Ishikawa (cell line): ENCODE measurements around the gene IKZF2.

Experiments
- CEBPB ChIP-seq: IDR thresholded peaks from 2 replicates; pipeline ENCODE4 v1.6.1; 2012
- CREB1 ChIP-seq: IDR thresholded peaks from 2 replicates; pipeline ENCODE4 v1.6.1; 2012; ENCODE audit warnings: low read depth
- EGR1 ChIP-seq: IDR thresholded peaks from 2 replicates; pipeline ENCODE4 v1.6.1; 2012
- EP300 ChIP-seq: IDR thresholded peaks from 2 replicates; pipeline ENCODE4 v1.6.1; 2012; ENCODE audit warnings: borderline replicate concordance
- FOXM1 ChIP-seq: IDR thresholded peaks from 2 replicates; pipeline ENCODE4 v1.6.1; 2012; ENCODE audit warnings: low read depth, borderline replicate concordance
- NFIC ChIP-seq: IDR thresholded peaks from 2 replicates; pipeline ENCODE4 v1.6.1; 2012
- RAD21 ChIP-seq: IDR thresholded peaks from 2 replicates; pipeline ENCODE4 v1.6.1; 2012; ENCODE audit warnings: low read depth
- TAF1 ChIP-seq: IDR thresholded peaks from 2 replicates; pipeline ENCODE4 v1.6.1; 2012; ENCODE audit warnings: low read depth, mild to moderate bottlenecking
- TCF12 ChIP-seq: IDR thresholded peaks from 2 replicates; pipeline ENCODE4 v1.6.1; 2012; ENCODE audit warnings: low read depth
- TEAD4 ChIP-seq: IDR thresholded peaks from 2 replicates; pipeline ENCODE4 v1.6.1; 2012
- YY1 ChIP-seq: IDR thresholded peaks from 2 replicates; pipeline ENCODE4 v1.6.1; 2012; ENCODE audit warnings: low read depth
- ZBTB7A ChIP-seq: IDR thresholded peaks from 2 replicates; pipeline ENCODE4 v1.6.1; 2012; ENCODE audit warnings: low read depth
- TF ChIP-seq, protein P1 (sequence below): IDR thresholded peaks from 2 replicates; pipeline ENCODE4 v1.6.1; 2012
- TF ChIP-seq, protein P2 (sequence below): IDR thresholded peaks from 2 replicates; pipeline ENCODE4 v1.6.1; 2012
- TF ChIP-seq, protein P3 (sequence below): IDR thresholded peaks from 2 replicates; pipeline ENCODE4 v1.6.1; 2012; ENCODE audit warnings: low read depth, mild to moderate bottlenecking

IKZF2 gene

GRCh38 chr2:213085538-213085937 lies 65.9 kb downstream of the IKZF2 start:
- TF ChIP-seq EP300 (no peak), TEAD4 (no peak), CEBPB (no peak)
- TF ChIP-seq, protein P1, sequence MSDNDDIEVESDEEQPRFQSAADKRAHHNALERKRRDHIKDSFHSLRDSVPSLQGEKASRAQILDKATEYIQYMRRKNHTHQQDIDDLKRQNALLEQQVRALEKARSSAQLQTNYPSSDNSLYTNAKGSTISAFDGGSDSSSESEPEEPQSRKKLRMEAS: no peak

DNA sequence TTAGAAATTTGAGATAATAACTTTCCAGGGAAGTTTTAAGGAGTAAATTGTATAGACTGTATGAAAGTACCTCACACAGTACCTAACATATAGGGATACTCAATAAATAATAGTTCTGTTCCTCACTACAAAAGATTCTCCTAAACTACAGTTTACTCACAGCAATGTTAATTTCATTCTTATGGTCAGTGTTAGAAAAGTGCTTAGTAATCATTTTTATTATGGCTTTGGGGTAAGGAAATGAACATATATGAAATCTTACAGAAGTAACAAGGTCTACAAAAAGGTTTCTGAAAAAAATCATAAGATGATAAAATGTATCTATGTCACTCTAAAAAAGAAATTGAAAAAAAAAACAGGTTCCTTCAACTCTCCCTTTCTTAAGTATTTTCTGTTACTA lies 67.2 kb downstream of the IKZF2 start:
- TF ChIP-seq TCF12 (no peak), TAF1 (no peak), YY1 (no peak), TEAD4 (no peak), ZBTB7A (no peak), CEBPB (no peak), RAD21 (no peak), FOXM1 (no peak), EP300 (no peak), NFIC (no peak)
- TF ChIP-seq, protein P2, sequence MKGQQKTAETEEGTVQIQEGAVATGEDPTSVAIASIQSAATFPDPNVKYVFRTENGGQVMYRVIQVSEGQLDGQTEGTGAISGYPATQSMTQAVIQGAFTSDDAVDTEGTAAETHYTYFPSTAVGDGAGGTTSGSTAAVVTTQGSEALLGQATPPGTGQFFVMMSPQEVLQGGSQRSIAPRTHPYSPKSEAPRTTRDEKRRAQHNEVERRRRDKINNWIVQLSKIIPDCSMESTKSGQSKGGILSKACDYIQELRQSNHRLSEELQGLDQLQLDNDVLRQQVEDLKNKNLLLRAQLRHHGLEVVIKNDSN: no peak
- TF ChIP-seq, protein P3, sequence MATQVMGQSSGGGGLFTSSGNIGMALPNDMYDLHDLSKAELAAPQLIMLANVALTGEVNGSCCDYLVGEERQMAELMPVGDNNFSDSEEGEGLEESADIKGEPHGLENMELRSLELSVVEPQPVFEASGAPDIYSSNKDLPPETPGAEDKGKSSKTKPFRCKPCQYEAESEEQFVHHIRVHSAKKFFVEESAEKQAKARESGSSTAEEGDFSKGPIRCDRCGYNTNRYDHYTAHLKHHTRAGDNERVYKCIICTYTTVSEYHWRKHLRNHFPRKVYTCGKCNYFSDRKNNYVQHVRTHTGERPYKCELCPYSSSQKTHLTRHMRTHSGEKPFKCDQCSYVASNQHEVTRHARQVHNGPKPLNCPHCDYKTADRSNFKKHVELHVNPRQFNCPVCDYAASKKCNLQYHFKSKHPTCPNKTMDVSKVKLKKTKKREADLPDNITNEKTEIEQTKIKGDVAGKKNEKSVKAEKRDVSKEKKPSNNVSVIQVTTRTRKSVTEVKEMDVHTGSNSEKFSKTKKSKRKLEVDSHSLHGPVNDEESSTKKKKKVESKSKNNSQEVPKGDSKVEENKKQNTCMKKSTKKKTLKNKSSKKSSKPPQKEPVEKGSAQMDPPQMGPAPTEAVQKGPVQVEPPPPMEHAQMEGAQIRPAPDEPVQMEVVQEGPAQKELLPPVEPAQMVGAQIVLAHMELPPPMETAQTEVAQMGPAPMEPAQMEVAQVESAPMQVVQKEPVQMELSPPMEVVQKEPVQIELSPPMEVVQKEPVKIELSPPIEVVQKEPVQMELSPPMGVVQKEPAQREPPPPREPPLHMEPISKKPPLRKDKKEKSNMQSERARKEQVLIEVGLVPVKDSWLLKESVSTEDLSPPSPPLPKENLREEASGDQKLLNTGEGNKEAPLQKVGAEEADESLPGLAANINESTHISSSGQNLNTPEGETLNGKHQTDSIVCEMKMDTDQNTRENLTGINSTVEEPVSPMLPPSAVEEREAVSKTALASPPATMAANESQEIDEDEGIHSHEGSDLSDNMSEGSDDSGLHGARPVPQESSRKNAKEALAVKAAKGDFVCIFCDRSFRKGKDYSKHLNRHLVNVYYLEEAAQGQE: no peak
- TF ChIP-seq, protein P1: no peak

DNA sequence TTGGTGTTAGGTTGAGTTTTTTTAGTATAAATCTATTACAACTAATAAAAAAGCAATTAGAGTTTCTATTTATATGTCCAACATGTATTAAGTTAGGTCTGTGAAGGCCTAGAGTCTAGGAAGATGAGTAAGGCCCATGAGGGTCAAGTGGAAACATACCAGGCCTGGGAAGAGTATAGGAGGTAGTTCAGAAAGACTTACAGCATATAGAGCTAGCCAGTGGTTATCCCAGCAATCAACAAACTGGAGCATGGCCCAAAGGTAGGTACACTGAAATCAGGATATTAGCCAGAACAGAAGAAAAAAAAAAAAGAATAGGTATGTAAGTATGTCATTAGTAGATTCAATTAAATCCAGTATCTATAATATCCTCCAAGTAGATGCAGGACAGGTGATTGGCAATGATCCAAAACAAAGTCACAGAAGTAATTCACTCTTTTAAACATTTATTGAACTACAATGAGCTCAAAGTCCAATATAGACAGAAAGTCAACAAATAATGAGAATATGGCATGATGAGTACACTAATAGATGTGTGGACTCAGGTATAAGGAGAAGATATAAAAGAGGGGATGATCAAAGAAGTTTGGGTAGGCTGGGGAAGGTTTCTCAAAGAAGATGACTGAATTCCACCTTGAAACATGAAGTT lies 70.3 kb downstream of the IKZF2 start:
- no peak for TF ChIP-seq CREB1
- TF ChIP-seq FOXM1: no peak
- TF ChIP-seq TEAD4: no peak
- TF ChIP-seq TAF1: no peak
- TF ChIP-seq, protein P1: no peak
- no peak for TF ChIP-seq EP300
- TF ChIP-seq NFIC: no peak
- TF ChIP-seq EGR1: no peak
- TF ChIP-seq TCF12: no peak
- TF ChIP-seq CEBPB: no peak
- TF ChIP-seq, protein P3: no peak
- TF ChIP-seq ZBTB7A: no peak
- no peak for TF ChIP-seq YY1
- TF ChIP-seq RAD21: no peak
- TF ChIP-seq, protein P2: no peak

DNA sequence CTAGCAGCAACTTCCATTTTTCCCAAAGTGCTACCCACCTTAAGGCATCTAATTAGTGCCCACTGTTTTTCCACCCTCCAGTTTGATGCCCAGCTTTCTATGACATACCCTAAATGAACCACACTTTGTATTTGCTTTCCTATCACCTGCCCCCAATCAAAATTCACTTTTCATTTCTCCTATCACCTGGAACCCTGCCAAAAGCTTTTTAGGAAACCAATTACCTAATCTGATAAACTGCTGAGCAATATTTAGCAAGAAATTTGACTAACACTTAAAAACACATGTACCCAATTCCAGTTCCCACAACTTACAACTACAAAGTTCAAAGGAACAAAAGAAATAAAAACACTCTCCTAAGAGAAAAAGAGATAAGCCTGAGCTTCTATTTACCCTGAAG lies 71.7 kb downstream of the IKZF2 start:
- TF ChIP-seq CEBPB (no peak), ZBTB7A (no peak), TCF12 (no peak), YY1 (no peak), FOXM1 (no peak), EP300 (no peak), EGR1 (no peak), TEAD4 (no peak), RAD21 (no peak), CREB1 (no peak), TAF1 (no peak)
- TF ChIP-seq, protein P2: no peak
- TF ChIP-seq, protein P3: no peak
- TF ChIP-seq, protein P1: no peak
